ENCODE measurements around the gene LLGL2.

LLGL2 gene

DNA sequence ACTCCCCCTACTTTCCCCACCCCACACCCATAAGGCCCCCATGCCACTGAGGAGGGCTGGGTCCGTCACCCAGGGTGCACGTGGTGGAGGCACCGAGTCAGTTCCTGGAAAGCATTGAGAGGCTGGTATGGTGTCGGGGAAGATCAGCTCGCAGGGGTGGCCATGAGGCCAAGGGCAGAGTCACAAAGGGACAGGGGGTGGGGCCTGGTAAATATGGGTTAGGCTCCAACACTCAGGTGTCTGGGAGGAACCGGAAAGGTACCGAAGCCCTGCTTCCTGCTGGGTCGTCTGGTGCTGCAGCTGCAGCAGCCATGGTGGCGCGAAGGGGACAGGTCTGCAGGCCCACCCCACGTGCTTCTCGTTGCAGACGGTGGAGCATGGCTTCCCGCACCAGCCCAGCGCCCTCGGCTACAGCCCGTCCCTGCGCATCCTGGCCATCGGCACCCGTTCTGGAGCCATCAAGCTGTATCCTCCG lies 30.2 kb downstream of the LLGL2 start:
- DNase-seq: no peak
- no peaks in the 10 kb centered on the region for H3K9me3 Mint-ChIP-seq
- no peaks in the 10 kb centered on the region for H3K4me1 Mint-ChIP-seq (ENCODE audit: low read depth)
- H3K27me3 Mint-ChIP-seq: no peaks in the 10 kb centered on the region
- H3K36me3 Mint-ChIP-seq (ENCODE audit: low read depth): peaks cover 4% of the 10 kb centered on the region
- H3K4me3 Mint-ChIP-seq: no peak overlapping the region
- no peak overlapping the region for H3K27ac Mint-ChIP-seq

DNA sequence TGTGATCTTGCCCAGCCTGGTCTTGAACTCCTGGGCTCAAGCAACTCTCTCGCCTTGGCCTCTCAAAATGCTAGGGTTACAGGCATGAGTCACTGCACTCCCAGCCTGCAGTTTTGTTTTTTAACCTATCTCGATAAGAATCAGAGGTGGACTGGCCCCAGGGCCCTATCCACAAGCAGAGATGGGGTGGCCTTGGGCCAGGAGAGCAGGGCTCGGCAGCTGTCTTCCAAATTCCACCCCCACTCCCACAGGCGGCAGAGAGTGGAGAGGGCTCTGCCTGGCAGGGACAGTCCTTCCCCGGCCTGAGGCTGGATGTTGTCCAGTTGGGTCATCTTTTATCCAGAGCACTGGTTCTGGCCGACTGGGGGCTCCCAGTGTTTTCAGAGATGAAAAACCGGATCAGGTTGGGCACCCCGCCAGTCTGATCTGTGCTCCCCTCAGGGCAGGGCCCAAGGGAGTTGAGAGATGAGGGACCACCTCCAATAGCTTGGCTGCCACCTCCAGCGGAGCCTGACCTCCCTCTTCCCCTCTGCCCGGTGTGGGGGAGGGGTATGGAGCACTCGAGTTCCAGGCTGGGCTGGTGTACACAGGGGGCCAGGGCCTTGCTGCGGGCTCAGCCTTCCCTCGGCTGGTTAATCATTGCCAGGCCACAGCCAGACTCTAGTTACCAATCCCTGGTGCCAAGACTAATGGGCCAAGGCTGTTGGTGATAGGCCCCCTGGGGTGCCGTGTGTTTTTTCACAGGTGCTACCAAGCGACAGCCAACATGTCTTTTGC lies 31.8 kb downstream of the LLGL2 start:
- no peak for DNase-seq
- Mint-ChIP-seq H3K4me1 (ENCODE audit: low read depth) (no peaks in the 10 kb centered on the region), H3K9me3 (no peaks in the 10 kb centered on the region), H3K27ac (no peak overlapping the region), H3K4me3 (no peak overlapping the region), H3K36me3 (ENCODE audit: low read depth) (peaks cover 4% of the 10 kb centered on the region), H3K27me3 (no peaks in the 10 kb centered on the region)

DNA sequence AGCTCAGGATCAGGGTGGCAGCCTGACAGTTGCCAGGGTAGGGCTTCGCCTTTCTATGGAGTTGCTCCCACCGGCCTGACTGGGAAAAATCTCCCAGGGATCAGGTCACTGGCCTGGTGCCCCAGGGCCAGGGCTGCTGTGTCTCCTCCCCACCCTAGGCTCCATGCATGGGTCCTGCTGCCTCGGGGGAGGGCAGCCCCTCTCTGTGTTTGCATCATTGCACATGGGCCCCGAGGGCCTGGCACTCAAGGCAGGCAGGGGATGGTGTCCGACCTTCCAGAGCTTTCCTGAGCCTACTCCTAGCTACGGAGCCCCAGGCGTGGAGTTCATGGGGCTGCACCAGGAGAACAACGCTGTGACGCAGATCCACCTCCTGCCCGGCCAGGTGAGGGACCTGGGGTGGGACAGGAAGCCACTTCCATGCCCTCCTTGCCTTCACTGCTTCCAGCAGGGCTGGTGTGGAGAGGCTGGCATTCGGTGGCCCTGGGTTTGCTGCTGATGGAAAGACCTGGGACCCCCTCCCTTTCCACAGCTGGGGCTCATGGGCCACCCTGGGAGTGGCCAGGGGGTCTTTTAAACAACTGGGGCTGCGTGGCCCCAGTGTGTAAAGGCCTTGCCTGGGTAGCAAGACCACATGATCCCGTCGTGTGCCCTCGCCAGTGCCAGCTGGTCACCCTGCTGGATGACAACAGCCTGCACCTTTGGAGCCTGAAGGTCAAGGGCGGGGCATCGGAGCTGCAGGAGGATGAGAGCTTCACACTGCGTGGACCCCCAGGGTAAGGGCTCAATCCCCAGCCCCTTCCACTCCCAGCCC lies 32.6 kb downstream of the LLGL2 start:
- H3K4me1 Mint-ChIP-seq (ENCODE audit: low read depth): no peaks in the 10 kb centered on the region
- H3K27me3 Mint-ChIP-seq: no peaks in the 10 kb centered on the region
- no peaks in the 10 kb centered on the region for H3K9me3 Mint-ChIP-seq
- no peak overlapping the region for H3K27ac Mint-ChIP-seq
- no peak for DNase-seq
- no peak overlapping the region for H3K4me3 Mint-ChIP-seq
- peaks cover 4% of the 10 kb centered on the region for H3K36me3 Mint-ChIP-seq (ENCODE audit: low read depth)

DNA sequence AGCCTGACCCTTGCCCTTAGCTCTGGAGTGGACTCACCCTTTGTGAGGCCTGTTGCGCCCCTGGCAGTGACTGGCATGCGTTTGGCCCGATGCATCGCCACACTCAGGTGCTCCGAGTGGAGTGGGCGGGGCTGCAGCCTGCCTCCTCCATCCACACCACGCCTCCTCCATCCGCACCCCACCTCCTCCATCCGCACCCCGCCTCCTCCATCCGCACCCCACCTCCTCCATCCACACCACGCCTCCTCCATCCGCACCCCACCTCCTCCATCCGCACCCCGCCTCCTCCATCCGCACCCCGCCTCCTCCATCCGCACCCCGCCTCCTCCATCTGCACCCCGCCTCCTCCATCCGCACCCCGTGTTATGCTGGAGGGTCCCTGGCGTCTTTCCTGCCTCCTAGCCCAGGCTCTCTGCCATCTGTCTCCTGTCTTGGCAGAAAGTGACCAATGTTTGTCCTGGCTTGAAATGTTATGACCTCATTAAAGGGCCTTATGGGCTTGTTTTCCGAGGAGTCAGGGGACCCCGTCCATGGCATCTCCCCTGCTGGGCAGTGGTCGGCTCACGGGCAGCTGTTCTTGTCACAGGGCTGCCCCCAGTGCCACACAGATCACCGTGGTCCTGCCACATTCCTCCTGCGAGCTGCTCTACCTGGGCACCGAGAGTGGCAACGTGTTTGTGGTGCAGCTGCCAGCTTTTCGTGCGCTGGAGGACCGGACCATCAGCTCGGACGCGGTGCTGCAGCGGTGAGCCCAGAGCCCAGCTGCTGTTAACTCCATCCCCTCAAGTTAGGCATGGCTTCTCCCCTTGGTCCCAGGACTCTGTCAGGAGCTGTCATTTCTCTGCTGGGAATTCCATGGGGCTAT lies 33.4 kb downstream of the LLGL2 start:
- Mint-ChIP-seq H3K9me3 (no peaks in the 10 kb centered on the region), H3K4me1 (ENCODE audit: low read depth) (no peaks in the 10 kb centered on the region), H3K27me3 (no peaks in the 10 kb centered on the region), H3K36me3 (ENCODE audit: low read depth) (peaks cover 10% of the 10 kb centered on the region), H3K4me3 (no peak overlapping the region), H3K27ac (no peak overlapping the region)
- no peak for DNase-seq

DNA sequence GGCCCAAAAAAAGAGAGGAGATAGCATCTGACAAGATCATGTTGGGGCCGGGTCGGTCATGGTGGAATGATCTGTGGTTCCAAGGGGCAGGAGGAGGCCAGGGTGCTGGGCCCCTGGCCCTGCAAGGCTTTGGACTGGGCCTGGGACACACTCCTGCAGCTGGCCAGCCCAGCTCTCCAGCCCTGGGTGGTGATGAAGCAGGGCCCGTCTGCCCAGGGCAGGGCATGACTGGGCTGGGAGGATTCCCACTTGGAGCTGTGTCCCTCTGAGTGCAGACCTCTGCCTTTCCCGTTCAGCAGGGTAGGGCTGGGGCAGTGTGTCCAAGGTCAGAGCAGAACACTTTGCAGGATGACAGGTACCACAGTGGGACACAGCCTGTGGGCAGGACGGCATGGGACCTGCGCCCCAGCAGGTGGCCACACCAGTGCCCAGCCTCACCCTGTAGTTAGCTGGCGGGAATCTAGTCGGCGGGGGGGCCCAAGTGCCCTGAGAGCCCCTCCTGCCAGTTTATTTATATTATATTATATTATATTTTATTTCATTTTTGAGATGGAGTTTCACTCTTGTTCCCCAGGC lies 34.5 kb downstream of the LLGL2 start:
- no peaks in the 10 kb centered on the region for H3K9me3 Mint-ChIP-seq
- H3K36me3 Mint-ChIP-seq (ENCODE audit: low read depth): peaks cover 14% of the 10 kb centered on the region
- no peak overlapping the region for H3K27ac Mint-ChIP-seq
- H3K4me3 Mint-ChIP-seq: no peak overlapping the region
- DNase-seq: no peak
- H3K27me3 Mint-ChIP-seq: no peaks in the 10 kb centered on the region
- H3K4me1 Mint-ChIP-seq (ENCODE audit: low read depth): no peaks in the 10 kb centered on the region

DNA sequence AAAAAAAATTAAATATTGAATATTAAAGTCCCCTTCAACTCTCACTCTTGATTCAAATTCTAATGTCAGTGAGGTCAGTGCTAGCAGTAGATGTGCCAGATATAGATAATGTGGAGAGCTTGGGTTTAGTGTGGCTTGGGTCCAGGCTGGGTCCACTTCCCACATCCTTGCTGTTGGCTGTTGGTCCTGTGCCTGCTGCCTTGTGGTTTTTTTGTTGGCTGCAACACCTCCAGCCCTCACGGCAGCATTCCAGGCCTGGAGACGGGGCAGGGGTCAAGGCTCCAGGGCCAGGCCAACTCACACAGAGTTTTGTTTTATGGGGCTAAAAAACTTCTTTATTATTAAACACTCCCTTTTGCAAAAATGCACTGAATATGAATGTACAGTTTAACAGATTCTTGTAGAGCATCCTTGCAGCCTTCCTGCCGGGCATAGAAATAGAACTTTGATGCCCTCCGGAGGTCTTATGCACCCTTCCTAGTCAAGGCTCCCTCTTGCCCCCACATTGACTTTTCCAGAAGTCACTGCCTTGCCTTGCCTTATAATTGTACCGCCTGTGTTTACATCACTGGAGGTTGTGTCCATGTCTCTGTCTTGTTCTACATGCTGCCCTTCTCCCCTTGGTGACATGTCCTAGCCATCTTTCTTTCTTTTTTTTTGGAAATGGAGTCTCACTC lies 36.6 kb downstream of the LLGL2 start:
- H3K27ac Mint-ChIP-seq: peak overlapping the region; percentile 13

DNA sequence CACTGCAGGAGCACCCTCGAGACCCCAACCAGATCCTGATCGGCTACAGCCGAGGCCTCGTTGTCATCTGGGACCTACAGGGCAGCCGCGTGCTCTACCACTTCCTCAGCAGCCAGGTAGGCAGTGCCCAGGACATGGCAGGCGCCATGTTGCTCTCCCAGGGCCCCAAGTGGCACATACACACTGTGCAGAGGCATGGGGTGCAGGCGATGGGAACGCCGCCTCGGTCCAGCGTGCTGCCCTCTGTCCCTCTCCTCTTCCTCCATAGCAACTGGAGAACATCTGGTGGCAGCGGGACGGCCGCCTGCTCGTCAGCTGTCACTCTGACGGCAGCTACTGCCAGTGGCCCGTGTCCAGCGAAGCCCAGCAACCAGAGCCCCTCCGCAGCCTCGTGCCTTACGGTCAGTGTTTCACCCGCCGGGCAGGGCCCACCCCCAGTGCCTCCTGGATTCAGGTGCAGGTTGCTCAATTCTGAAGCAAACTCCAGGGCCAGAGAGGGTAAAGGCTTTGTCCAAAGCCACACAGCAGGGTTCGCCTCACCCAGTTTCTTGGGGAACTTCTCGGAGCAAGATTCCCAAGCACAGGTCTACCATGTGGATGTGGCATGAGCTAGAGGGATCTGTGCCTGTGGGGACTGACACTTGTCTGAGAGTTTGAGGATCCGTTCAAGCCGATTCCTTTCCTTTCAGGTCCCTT lies 37.7 kb downstream of the LLGL2 start:
- H3K27ac Mint-ChIP-seq: no peak overlapping the region
- H3K36me3 Mint-ChIP-seq (ENCODE audit: low read depth): peaks cover 14% of the 10 kb centered on the region
- no peaks in the 10 kb centered on the region for H3K9me3 Mint-ChIP-seq
- no peak for DNase-seq
- no peak overlapping the region for H3K4me3 Mint-ChIP-seq
- H3K27me3 Mint-ChIP-seq: no peaks in the 10 kb centered on the region
- no peaks in the 10 kb centered on the region for H3K4me1 Mint-ChIP-seq (ENCODE audit: low read depth)

More for the DNA sequence above, 36.6 kb downstream of the LLGL2 start:
- Mint-ChIP-seq H3K9me3 (no peaks in the 10 kb centered on the region), H3K4me1 (ENCODE audit: low read depth) (no peaks in the 10 kb centered on the region), H3K27me3 (no peaks in the 10 kb centered on the region), H3K36me3 (ENCODE audit: low read depth) (peaks cover 14% of the 10 kb centered on the region), H3K4me3 (no peak overlapping the region)
- no peak for DNase-seq

DNA sequence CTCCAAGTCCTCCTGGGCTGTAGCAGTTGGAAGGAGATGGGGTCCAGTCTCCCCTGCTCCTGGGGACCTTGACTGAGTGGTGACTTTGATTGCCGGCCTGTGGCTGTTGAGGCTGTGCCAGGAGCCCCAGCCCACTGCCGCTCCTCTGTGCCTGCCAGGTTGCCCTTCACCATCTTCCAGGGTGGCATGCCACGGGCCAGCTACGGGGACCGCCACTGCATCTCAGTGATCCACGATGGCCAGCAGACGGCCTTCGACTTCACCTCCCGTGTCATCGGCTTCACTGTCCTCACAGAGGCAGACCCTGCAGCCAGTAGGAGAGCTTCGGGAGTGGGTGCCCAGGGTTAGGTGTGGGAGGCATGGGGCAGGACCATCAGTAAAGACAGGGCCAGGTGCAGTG lies 38.7 kb downstream of the LLGL2 start:
- Mint-ChIP-seq H3K9me3 (no peaks in the 10 kb centered on the region), H3K4me3 (no peak overlapping the region), H3K36me3 (ENCODE audit: low read depth) (peaks cover 10% of the 10 kb centered on the region), H3K27me3 (no peaks in the 10 kb centered on the region), H3K27ac (no peak overlapping the region), H3K4me1 (ENCODE audit: low read depth) (no peaks in the 10 kb centered on the region)
- DNase-seq: no peak

DNA sequence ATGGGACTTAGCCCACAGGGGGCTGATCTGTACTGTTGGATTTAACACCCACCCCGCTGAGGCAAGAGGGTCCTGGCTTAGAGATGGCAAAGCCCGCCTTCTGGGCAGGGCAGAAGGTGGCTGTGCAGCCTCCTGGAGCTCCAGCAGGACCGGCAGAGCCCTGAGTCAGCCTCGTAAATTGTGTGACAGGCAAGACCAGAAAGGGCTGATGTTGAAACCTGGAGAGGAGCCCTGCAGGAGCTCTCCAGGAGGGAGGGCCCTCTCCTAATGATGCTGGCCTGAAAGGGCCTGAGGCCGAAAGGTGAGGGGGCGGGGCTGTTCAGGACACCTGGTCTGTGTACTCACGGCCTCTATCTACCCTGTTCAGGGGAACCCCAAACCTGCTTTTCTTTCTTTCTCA lies 39.6 kb downstream of the LLGL2 start:
- Mint-ChIP-seq H3K4me1 (ENCODE audit: low read depth) (no peaks in the 10 kb centered on the region), H3K27ac (no peak overlapping the region), H3K9me3 (no peaks in the 10 kb centered on the region), H3K36me3 (ENCODE audit: low read depth) (peaks cover 10% of the 10 kb centered on the region), H3K27me3 (no peaks in the 10 kb centered on the region), H3K4me3 (no peak overlapping the region)
- no peak for DNase-seq

DNA sequence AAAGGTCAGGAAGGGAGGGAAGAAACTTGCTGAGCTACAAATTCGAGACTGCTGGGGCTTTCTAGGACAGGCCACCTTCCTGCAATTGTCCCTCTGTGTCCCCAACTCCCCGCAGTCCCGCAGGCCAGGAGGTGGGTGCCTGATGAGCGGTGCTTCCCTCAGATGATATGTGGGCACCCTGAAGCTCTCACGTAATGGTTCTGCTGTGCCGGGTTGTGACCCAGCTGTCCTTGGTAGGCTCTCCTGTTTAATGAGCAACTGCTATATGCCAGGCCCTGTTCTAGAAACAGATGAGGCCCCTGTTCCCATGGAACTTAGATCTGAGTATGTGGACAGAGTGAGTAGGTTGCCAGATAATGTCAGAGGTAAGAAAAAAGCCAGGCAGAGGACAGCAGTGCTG lies 40.1 kb downstream of the LLGL2 start:
- no peaks in the 10 kb centered on the region for H3K27me3 Mint-ChIP-seq
- no peak for DNase-seq
- peaks cover 11% of the 10 kb centered on the region for H3K36me3 Mint-ChIP-seq (ENCODE audit: low read depth)
- no peak overlapping the region for H3K4me3 Mint-ChIP-seq
- H3K27ac Mint-ChIP-seq: no peak overlapping the region
- H3K4me1 Mint-ChIP-seq (ENCODE audit: low read depth): no peaks in the 10 kb centered on the region
- H3K9me3 Mint-ChIP-seq: no peaks in the 10 kb centered on the region

DNA sequence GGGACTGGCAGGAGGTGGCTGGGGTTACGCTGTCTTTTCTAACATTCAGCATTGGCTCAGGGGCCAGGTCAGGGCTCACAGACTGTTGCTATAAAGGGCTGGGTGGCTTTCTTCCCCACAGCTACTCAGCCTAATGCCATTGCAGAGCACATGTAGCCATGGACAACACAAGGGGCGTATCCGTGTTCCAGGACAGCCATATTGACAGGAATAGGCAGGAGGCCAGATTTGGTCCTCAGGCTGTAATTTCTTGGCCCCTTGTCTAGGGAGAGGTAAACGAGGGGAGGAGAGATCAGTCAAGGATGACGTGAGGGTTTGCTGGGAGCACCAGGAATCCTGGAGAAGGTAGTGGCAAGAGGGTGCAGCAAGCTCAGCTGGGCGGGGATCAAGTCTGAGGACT lies 40.9 kb downstream of the LLGL2 start:
- Mint-ChIP-seq H3K4me3 (no peak overlapping the region), H3K4me1 (ENCODE audit: low read depth) (no peaks in the 10 kb centered on the region), H3K9me3 (no peaks in the 10 kb centered on the region), H3K27ac (no peak overlapping the region), H3K27me3 (no peaks in the 10 kb centered on the region), H3K36me3 (ENCODE audit: low read depth) (peaks cover 11% of the 10 kb centered on the region)
- DNase-seq: no peak

DNA sequence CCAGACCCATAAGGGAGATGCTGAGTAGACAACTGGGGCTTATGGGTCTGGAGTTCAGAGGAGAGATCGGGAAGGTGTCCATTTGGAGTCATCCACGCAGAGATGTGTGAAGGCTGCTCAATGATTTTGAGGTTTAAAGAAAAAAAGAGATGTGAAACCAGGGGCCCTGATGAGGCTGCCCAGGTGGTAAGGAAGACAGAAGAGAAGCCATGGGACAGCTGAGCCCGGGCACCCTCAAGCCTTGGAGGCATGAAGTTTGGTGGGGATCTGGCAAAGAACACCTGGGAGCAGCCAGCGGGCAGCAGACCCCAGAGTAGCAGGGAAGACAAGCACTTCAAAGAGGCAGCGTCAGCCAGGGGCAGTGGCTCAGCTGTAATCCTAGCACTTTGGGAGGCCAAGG lies 41.3 kb downstream of the LLGL2 start:
- H3K27me3 Mint-ChIP-seq: no peaks in the 10 kb centered on the region
- H3K36me3 Mint-ChIP-seq (ENCODE audit: low read depth): peaks cover 11% of the 10 kb centered on the region
- no peaks in the 10 kb centered on the region for H3K9me3 Mint-ChIP-seq
- no peak overlapping the region for H3K27ac Mint-ChIP-seq
- no peak for DNase-seq
- no peak overlapping the region for H3K4me3 Mint-ChIP-seq
- no peaks in the 10 kb centered on the region for H3K4me1 Mint-ChIP-seq (ENCODE audit: low read depth)

DNA sequence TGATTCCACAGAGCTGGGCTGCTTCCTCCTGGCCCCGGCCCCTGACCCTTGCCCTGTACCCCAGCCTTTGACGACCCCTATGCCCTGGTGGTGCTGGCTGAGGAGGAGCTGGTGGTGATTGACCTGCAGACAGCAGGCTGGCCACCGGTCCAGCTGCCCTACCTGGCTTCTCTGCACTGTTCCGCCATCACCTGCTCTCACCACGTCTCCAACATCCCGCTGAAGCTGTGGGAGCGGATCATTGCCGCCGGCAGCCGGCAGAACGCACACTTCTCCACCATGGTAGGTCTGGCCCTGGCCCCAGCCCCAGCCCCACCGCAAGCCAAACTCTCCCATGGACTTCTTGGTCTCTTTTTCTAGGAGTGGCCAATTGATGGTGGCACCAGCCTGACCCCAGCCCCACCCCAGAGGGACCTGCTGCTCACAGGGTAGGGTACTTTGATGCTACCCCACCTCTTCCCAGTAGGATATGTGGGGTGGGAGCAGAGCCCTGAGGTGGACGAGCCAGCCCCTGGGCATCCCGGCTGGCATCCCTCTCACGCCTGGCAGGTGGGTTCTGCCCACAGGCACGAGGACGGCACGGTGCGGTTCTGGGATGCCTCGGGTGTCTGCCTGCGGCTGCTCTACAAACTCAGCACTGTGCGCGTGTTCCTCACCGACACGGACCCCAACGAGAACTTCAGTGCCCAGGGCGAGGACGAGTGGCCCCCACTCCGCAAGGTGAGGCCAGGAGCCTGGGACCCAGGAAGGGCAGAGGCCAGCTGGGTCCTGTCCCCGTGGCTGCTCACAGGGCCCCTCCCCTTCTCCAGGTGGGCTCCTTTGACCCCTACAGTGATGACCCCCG lies 43.1 kb downstream of the LLGL2 start:
- Mint-ChIP-seq H3K4me3 (no peak overlapping the region), H3K27ac (no peak overlapping the region), H3K4me1 (ENCODE audit: low read depth) (no peaks in the 10 kb centered on the region), H3K9me3 (no peaks in the 10 kb centered on the region), H3K27me3 (no peaks in the 10 kb centered on the region), H3K36me3 (ENCODE audit: low read depth) (peaks cover 9% of the 10 kb centered on the region)
- DNase-seq: no peak
